ENCODE results near the gene ACTR1A.

ACTR1A gene

DNA sequence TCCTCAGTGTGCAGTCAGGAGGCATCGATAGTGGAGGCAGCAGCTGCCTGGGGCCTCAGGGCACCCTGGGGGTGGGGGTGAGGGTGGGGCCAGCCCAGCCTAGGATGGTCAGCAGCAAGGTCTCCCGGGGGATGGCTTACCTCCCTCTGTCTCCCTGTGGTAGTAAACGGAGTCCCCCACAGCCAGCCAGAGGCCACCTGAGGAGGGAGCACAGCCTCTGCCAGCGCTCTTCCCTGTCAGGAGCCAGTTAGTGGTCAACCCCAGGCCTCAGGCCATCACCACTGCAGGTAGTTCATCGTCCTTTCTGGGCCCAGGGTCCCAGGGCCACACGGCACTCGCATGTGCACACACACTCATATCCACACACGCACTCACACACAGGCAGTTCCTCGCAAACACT is 22.1 kb downstream of the ACTR1A start:
- no peak for DNase-seq

DNA sequence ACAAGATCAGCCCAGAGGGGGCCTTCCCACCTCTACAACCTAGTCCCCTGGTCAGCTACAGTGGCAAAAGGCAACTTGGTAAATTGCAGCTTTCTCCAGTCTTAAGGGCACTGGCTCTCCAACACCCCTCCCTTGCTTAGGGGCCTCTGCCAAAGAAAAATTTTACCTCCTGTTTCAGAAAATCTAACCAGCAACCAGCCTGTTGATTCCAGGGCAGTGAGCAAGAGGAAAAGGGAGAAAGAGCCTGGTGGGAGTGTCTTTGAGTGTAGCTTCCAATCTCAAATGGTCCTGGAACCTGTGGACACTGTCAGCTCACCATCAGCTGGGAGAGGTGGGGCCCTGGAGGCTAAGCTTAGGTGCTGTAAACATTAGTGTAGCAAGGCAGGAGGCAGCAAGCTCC is 22.9 kb downstream of the ACTR1A start:
- DNase-seq: no peak

DNA sequence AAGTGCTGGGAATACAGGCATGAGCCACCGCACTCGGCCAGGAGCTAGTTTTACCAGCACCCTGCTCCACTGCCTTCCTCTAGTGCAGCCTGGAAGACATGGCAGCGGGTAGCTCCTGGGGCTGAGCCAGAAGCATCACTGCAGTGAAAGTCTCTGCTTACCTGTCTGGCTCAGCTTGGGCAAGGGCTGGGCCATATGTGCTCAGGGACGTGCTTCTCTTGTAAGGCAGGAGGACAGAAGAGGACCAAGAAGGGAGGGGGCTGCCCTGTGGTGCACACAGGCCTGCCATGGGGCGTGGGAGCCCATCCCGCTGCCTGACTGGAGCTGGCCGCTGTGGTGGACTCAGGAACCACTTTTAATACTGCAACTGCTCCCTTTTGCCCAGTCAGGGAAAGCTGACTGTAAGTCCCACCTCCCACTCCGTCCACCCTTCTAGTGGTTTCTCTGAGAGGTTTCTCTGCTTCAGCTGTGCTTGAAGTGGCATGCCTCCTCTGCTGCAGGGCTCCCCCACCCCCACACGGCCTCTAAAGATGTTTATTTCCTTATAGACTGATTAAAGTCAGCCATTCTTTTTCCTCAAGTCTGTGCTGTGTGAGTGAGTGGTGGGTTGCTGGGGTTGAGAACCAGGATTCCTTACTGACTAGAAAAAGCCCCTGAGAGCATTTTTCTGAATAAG is 25.9 kb downstream of the ACTR1A start:
- DNase-seq: no peak

DNA sequence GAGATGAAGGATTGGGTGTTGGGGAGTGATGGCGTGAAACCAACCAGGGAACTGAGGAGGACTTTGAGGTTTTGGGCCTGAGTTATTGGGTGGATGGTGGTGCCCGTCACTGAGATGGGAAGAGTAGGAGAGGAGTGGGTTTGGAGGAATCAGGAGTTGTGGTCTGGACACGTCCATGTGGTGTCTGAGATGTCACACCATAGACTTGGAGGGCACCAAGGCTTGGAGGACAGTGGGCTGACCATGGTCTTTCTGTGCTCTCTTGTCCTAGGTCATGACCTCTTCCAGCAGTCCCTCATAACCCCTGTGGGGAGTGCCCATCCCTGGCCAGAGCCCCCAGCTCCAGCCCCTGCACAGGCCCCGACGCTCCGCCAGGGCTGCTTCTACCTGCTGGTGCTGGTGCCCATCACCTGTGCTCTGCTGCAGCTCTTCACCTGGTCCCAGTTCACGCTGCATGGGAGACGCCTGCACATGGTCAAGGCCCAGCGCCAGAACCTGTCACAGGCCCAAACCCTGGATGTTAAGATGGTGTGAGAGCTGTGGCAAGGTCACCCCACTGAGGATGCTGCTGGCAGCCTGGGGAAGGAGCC is 27.0 kb downstream of the ACTR1A start:
- no peak for DNase-seq

DNA sequence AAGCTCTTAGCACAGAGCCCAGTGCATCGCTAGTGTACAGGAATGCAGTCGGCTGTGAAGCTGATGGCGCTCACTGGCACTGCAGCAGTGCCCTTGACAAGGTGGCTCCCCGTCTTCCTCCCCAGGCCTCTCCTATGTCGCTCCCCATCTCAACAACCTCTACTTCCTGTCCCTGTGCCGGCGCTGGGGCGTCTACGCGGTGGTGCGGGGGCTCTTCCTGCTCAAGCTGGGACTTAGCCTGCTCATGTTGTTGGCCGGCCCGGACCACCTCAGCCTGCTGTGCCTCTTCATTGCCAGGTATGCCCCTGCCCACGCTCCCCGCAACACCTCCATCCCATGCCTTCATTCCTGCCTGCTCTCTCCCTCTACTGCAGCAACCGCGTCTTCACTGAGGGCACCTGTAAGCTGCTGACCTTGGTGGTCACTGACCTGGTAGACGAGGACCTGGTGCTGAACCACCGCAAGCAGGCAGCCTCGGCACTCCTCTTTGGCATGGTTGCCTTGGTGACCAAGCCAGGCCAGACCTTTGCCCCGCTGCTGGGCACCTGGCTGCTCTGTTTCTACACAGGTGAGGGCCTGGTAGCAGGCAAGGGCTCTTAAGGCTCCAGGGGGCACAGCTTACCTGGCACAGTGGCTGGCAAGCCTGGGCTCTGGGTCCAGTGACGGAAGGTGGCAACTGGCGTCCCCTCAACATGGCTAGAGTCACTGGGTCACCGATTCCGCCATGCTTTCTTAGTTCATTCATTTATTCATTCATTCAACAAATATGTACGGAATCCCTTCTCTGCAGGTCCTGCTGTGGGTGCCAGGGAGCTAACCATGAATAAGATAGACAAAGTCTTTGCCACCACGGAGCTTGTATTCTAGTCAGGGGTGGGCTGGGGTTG is 28.8 kb downstream of the ACTR1A start:
- no peak for DNase-seq

DNA sequence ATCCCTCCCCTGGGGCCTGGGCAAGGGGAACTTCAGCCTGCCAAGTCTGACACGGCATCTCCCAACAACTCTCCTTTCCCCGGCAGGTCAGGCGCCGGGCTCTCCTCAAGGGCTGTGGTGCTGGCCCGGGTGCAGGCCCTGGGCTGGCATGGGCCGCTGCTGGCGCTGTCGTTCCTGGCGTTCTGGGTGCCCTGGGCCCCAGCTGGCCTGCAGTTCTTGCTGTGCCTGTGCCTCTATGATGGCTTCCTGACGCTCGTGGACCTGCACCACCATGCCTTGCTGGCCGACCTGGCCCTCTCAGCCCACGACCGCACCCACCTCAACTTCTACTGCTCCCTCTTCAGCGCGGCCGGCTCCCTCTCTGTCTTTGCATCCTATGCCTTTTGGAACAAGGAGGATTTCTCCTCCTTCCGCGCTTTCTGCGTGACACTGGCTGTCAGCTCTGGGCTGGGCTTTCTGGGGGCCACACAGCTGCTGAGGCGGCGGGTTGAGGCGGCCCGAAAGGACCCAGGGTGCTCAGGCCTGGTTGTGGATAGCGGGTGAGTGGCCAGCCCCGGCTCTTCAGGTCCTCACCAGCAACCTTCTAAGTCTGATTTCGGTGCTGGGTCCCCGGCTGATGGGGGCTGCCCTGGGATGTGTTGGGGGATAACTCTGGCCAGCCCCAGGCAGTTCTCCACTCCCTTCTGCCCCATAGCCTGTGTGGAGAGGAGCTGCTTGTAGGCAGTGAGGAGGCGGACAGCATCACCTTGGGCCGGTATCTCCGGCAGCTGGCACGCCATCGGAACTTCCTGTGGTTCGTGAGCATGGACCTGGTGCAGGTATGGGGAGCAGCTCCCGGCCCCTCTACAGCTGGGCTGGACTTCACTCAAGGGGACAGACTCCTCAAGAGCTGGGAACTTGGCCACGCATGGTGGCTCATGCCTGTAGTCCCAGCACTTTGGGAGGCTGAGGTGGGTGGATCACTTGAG is 31.6 kb downstream of the ACTR1A start:
- no peak for DNase-seq

DNA sequence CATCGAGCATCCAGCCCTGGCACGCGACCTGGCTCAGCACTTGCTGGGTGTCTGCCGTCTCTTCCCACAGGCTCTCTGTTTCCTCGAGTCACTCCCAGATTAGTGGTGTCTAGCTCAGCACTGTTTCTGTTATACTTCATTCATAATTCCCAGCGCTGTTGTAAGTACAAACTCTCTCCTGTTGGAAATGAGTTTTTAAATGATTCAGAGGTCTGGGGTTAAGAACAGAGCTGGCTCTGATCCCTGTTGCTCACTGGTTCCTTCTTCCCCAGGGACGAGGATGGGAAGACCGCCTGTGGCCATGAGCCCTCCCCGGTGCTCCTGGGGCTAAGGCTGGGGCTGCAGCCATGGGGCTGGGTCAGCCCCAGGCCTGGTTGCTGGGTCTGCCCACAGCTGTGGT is 33.8 kb downstream of the ACTR1A start:
- DNase-seq: no peak

DNA sequence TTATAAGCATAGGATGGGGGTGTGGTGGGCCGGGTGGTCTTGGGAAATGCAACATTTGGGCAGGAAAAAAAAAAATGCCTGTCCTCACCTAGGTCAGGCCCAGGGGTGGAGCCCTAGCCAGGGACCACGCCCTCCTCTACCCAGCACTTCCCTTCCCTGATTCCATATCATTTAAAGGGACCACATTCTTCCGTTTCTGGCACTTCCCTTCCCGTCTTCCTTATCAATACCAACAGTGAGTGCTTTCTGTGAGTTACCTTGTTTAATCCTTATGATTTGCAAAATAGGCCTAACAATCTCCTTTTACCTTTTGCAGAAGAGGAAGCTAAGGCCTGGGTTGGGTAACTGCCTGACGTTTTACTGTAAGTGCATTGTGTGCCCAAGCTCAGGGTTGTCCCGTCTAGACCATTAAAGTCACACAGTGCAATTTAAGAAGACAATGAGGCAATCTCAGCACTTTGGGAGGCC is 34.5 kb downstream of the ACTR1A start:
- DNase-seq: no peak

DNA sequence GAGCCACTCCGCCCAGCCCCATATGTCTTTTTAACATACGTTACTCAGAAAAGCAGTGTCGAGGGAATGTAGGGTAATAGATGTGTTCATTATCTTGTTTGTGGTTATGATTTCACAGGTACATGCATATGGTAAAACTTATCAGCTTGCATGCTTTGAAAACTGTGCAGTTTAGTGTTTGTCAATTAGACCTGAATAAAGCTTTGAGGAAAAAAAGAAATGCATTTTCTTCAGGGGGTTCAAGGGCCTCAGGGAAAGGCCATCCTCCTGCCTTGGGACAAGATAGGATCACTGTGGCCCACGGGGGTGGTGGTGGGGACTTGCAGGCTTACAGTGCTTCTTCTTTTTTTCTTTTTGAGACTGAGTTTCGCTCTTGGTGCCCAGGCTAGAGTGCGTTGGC is 35.2 kb downstream of the ACTR1A start:
- DNase-seq: no peak

DNA sequence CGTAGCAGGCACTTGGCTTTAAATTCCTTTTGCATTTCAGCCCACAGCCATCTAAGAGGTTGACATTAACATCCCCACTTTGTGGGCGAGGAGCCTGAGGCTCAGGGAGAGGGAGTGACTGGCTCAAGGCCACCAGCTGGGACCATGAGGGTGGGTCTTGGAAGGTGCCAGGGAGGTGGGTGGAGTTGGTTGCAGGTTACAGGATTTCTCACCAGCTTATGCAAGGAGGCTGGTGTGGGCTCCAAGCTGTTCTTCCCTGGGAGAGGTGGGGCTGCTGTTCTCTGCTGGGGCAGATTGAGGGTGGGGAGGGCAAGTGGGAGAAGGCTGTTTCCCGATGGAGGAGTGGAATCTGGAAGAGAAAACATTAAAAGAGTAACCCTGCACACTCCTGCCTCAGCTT is 37.0 kb downstream of the ACTR1A start:
- no peak for DNase-seq

DNA sequence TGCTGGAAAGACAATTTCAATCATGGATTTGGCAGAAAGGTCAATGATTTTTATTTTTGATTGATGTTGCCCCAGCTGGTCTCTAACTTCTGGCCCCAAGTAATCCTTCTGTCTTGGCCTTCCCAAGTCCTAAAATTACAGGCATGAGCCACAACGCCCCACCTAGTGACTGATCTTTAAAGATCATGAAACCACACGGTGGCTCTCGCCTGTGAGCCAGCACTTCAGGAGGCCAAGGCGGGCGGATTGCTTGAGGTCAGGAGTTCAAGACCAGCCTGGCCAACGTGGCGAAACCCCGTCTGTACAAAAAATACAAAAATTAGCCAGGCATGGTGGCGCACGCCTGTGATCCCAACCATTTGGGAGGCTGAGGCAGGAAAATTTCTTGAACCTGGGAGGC is 38.5 kb downstream of the ACTR1A start:
- no peak for DNase-seq

DNA sequence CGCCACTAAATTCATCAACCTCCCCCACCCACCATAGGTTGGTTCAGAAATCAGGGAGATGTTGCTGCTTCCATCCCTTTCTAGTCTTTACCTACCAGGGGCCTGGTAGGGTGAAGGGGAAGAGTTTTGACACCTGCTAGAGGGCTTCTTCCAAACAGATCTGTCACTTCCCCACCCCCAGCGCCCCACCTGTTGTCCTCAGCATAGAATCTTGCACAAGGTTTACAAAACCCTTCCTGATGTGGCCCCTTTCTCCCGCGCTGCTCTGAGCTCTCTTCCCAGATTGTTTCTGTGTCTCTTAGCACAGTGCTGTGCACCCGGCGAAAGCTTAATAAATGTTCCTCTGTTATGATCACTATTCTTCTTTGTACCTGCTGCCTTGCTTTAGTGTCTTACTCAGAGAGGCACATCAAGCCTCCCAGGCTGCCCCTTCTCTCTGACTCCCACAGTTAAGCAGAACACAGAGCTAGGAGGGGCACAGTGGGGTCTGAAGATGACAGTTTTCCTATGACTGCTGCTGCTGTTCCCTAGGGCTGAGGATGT is 39.9 kb downstream of the ACTR1A start:
- no peak for DNase-seq

DNA sequence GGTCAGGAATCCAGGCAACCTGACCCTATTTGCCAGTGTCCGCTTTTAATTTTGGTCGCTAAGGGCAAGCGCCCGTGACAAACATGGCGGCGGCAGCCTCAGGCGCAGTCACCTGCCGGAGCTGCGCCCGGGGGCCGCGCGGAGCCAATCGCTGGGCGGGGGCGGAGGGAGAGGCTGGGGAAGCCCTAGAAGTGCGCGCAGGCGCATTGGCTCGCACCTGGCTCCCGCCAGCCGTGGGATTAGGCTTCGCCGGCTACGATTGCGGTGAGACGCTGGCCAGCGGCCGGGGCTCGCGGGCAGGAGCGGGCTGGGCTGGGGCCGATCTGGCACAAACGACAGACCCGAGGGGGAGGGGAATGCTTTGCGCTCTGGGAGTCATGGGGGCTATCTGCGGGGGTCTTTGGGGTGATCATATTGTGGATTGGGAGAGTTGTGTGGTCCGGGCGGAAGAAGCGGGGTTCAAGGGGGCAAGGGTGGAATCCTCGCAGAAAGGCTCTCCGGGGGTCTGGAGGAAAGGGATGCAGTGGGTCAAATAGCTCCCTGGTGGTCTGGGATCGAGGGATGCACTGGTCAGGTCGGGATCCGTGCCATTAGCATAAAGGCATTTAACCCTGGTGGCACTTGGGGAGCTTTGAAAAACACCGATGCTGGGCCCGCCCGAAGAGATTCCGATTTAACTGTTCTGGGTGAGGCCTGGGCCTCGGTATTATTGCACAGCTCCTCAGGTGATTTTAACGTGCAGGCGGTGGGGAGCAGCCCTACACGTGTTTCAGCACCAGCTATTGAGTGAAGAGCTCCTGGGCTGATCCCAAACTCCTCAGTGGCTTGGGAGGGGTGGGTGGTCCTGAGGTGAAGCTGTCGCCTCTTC is 41.1 kb downstream of the ACTR1A start:
- DNase-seq: peak; percentile 33 to 79

DNA sequence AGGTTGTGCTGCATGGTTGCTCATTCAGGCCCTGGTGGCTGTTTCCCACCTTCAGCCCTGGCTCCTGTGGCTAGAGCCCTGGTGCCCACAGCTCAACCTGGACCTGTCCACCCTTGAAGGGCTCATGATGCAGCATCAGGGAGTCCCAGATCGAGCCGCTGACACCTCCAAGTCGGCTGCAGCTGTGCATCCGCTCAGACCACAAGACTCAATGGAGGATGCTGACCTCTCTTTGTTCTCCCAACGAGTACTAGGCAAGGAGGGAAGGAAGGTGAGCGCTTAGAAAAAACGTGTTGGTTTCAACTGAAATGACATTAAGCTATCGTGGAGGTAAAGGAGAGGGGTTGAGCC is 41.7 kb downstream of the ACTR1A start:
- DNase-seq: no peak

DNA sequence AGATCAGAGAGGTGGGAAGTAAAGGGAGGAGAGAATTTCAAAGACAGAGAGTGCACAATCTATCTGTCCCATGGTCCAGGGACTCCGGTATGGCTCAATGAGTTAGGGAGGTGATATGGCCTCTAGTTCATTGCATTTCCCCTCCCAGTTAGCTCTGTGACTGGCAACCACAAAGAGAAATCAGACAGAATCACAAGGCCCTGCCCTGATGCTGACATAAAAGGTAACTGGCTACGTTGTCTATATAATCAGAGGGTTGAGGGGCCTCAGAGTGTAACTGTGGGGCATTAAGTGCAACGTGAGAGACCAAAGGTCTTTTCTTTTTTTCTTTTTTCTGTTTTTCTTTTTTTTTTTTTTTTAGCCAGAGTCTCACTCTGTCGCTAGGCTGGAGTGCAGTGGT is 43.9 kb downstream of the ACTR1A start:
- no peak for DNase-seq

DNA sequence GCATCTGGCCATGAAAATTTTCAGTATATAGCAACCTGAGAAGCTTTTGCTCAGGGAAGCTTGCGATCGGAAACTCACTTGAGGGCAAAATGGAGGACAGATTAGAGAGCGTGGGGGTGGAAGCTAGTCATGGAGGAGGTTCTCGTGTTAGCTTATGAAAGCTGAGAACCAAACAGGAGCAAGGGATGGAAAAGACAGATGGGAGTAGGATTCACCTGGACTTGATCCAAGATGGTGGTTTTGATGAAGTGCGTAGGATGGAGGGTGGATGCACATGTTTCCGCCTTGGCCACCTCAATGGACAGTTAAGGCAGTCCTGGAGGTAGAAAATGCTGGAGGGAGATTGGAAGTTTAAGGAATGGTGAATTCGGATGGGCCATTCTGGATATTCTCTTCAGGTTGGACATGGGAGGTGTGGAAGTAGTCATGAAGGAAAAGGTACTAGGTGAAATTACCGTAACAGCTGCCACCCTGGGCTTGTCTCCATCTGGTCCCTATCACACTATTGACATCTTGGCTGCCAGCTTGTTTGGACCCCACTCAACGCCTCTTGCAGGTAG is 44.8 kb downstream of the ACTR1A start:
- peak; percentile 73 to 77 for DNase-seq

DNA sequence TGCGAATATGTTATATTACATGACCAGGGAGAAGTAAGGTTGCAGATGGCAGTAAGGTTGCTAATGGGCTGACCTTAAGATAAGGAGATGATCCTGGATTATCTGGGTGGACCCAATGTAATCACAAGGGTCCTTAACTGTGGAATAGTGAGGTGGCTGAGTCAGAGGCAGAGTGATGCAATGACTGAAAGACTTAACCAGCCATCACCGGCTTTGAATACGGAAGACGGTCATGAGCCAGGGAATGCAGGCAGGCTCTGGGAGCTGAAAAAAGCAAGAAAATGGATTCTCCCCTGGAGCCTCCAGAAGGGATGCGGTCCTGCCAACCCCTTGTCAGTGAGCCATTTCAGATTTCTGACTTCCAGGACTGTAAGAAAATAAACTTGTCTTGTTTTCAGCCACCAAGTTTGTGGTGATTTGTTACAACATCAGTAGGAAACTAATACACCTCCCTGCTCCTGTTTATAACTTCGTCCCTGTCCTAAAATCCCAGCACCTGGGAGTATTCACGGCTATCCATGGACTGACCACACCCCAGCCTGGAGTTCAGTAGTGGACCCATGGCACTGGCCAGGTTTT is 46.5 kb downstream of the ACTR1A start:
- peak; percentile 10 to 70 for DNase-seq

DNA sequence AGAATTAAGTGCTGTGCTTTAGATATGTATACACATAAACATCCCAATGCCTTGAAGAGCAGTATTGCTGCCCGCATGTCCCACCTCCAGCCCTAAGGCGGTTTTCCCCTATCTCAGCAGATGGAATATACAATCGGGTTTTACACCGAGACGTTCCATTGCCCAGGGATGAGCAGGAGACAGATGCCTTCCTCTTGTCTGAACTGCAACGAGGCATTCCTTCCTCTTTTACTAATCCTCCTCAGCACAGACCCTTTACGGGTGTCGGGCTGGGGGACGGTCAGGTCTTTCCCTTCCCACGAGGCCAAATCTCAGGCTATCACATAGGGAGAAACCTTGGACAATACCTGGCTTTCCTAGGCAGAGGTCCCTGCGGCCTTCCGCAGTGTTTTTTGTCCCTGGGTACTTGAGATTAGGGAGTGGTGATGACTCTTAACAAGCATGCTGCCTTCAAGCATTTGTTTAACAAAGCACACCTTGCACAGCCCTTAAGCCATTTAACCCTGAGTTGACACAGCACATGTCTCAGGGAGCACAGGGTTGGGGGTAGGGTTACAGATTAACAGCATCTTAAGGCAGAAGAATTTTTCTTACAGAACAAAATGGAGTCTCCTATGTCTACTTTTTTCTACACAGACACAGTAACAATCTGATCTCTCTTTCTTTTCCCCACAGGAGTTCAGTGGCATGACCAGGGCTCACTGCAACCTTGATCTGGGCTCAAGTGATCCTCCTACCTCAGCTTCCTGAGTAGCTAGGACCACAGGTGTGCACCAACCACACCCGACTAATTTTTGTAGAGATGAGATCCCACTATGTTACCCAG is 47.6 kb downstream of the ACTR1A start:
- DNase-seq: peak in 1 of 2 experiments; percentile 44

DNA sequence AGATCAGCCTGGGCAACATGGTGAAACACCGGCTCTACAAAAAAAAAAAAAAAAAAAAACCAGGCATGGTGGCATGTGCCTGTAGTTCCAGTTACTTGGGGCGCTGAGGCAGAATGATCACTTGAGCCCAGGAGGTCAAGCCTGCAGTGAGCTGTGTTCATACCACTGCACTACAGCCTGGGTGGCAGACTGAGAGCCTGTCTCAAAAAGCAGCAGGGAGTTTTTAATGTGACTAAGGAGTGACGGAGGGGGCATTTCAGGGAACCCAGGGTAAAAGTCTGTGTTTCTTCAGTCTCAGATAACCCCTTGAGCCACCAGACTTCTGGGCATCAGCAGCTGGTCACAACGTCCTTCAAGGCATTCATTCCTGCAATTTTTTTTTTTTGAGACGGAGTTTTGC is 49.0 kb downstream of the ACTR1A start:
- DNase-seq: no peak

All from NCI-H524 (cell line).